GM12801 (cell line): Measurements from ENCODE around the gene COPB2.

Experiments used
- TF ChIP-seq, protein P1 (sequence below): IDR thresholded peaks from one replicate; pipeline ENCODE4 v1.5.1; 2011; ENCODE audit warnings: control low read depth; ENCODE audit not compliant: insufficient read length; ENCODE audit errors: extremely low read depth

The COPB2 gene

DNA sequence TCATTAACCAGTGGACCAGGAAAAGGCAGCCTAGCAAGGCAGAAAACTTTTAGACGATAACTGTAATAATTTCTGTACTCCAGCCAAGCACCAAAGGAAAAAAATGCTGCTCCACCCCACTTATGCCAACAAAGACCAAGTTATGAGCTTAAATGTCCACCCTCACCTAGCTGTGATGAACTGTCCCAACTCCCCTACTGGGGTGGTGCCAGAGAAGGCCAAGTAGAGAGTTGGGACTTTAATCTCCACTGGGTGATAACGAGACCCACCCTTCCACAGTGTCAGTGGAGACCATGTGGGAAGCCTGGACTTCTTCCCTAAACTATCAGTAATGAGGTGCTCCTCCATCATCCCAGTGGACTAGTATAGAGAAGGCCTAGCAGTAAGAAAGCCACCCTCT is 33.8 kb upstream of the COPB2 start:
- TF ChIP-seq, protein P1, sequence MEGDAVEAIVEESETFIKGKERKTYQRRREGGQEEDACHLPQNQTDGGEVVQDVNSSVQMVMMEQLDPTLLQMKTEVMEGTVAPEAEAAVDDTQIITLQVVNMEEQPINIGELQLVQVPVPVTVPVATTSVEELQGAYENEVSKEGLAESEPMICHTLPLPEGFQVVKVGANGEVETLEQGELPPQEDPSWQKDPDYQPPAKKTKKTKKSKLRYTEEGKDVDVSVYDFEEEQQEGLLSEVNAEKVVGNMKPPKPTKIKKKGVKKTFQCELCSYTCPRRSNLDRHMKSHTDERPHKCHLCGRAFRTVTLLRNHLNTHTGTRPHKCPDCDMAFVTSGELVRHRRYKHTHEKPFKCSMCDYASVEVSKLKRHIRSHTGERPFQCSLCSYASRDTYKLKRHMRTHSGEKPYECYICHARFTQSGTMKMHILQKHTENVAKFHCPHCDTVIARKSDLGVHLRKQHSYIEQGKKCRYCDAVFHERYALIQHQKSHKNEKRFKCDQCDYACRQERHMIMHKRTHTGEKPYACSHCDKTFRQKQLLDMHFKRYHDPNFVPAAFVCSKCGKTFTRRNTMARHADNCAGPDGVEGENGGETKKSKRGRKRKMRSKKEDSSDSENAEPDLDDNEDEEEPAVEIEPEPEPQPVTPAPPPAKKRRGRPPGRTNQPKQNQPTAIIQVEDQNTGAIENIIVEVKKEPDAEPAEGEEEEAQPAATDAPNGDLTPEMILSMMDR, result no peak

DNA sequence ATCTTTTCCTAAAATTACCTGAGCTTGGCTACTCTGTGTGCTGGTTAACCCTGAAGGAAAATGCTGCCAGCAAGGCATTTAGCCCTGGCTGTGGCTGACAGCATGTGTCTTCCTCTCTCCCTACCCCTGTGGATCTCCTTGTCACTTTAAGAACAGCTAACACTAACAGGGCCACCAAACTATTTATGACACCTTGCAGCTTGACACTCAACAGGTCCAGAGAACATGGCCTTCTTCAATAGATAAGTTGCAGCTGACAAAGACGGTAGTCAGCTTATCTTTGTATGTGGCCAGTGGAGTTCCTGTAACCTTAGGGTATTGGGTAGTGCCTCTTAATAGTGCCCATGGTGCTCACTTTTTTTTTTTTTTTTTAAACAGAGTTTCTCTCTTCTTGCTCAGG is 32.0 kb upstream of the COPB2 start:
- TF ChIP-seq, protein P1, result no peak

DNA sequence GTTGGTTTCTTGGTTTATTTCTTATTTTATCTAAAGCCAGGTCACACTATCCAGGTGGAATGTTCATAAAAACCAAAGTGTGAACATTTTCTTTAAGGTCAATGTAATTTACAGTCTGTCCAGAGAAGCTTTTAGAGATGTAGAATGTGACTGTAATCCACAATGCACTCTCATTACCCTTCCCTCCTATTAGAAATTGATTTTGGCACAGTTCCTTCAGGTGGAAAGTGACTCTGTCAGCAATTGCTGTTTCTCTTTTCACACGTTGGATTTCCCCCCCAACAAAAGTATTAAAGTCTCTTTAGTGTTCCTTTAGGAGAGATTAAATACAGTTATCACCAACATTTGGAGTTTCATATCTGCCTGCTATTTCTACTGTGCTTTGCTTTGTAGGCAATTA is 31.6 kb upstream of the COPB2 start:
- TF ChIP-seq, protein P1, result no peak

DNA sequence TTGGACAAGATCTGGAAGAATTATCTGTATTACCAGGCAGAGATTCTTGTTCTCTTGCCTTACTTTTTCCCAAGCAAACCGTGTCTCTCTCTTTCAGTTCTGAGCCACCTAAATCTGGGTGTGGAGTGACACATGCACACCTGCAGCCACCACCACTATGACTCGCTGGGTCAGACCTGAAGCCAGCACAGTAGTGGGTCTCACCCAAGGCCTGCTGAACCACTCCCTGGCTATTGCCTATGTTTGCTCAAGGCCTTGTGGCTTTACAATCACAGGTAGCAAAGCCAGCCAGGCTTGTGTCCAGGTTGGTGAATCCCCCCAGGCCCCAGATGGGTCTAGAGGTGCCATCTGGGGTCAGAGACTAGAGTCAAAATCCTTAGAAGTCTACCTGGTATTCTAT is 28.7 kb upstream of the COPB2 start:
- TF ChIP-seq, protein P1, result no peak

DNA sequence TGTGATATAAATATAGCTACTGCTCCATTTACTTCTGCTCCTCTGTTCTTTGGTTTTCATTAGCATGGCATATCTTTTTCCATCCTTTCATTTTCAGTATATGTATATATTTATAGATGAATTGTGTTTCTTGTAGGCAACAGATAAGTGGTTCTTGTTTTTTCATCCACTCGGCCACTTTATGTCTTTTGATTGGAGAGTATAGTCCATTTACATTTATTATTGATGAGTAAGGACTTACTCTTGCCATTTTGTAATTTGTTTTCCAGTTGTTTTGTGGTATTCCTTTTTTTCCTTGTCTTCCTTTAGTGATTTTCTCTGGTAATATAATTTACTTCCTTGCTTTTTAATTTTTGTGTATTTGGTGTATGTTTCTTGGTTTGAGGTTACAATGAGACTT is 26.8 kb upstream of the COPB2 start:
- TF ChIP-seq, protein P1, result no peak

DNA sequence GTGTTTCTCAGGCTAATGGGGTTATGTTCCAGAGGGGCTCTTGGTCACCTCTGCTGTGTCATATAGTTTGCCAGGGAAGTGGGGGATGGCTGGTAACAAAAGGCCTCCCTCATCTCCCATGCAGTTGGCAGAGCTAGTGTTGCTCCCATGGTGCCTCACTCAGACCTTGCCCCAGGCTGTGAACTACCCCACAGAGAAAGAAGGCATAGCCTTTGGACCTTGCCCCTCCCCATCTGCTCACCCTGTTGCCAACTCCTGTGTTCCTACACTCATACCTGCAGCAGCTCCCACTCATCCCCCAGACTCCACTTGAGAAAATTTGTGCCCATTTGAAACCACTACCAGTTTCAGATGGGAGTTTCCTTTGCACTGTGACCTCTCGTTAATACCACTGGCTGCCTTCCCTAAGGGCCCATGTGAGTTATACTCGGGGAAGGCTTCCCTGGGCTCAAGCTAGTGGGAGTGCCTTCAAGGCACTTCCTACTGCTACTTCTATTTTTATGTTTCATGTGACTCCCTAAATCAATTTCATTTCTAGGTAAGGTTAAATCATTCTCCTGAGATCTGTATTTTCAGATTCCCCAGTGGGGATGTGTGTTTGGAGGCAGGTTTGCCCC is 25.3 kb upstream of the COPB2 start:
- TF ChIP-seq, protein P1, result no peak

DNA sequence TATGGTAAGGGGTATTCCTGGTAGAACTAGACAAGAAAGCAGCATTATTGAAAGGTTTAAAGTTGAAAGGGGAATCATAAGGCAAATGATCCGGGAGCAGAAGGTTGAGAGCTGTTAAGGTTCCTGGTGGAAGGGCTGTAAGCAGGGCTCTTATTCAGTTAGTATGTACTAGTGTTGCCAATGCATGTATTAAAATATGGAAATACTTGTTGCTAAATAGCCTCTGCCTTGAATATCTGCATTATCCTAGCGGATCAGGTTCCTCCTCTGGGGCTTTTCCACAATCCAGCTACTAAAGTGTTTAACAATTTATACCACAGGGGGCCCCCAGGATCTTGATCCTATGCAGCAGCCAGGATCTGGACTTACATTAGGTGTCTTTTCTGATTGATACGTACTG is 7.3 kb upstream of the COPB2 start:
- TF ChIP-seq, protein P1, result no peak

DNA sequence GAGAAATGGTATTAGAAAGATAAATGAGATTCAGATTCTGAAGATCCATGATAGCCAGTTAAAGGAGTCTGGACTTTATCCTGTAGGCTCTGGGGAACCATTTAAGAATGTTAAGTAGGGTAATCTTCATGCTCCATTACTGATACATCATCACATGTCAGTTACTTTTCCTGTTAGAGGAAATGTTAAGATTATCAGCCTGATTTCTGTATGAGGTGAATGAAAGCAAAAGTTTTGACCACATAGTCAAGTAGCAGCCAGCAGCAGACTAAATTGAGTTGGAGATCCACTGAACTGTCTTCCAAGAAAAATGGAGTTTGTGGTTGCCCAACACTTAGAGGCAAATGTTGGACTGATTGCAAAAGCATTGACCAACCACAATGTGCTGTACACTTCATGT is 4.7 kb upstream of the COPB2 start:
- TF ChIP-seq, protein P1, result no peak
